H9 (cell line): ENCODE measurements around the gene DNAJB6. TPM values are rescaled to one million over a fixed set of nuclear protein-coding genes. Genes with fewer than 3 reads are reported as not detected.
A peak's percentile ranks its signal among the peaks of the same experiment; 100 is the strongest.

ENCODE experiments used
- DNase-seq: peaks from one replicate; pipeline ENCODE4 v3.0.0-alpha.2; 2017
- H2AFZ ChIP-seq: one replicate; pipeline ENCODE4 v1.6.1; 2013; ENCODE audit warnings: mild to moderate bottlenecking, low read length, control low read depth, moderate library complexity
- H2AK5ac ChIP-seq: 2 replicates; pipeline ENCODE4 v1.6.1; 2013; ENCODE audit warnings: low read length, control low read depth, mixed read lengths; ENCODE audit not compliant: insufficient read length
- H2BK120ac ChIP-seq: one replicate; pipeline ENCODE4 v1.6.1; 2013; ENCODE audit warnings: low read depth, mild to moderate bottlenecking, low read length, control low read depth, inconsistent platforms; ENCODE audit not compliant: poor library complexity, severe bottlenecking
- H2BK12ac ChIP-seq: 2 replicates; pipeline ENCODE4 v1.6.1; 2013; ENCODE audit warnings: low read length, control low read depth, mixed read lengths, low read depth; ENCODE audit not compliant: insufficient read length
- H2BK15ac ChIP-seq: 2 replicates; pipeline ENCODE4 v1.6.1; 2013; ENCODE audit warnings: low read depth, low read length, control low read depth
- H2BK20ac ChIP-seq: one replicate; pipeline ENCODE4 v1.6.1; 2013; ENCODE audit warnings: low read depth, mild to moderate bottlenecking, low read length, control low read depth, inconsistent platforms; ENCODE audit not compliant: poor library complexity, severe bottlenecking
- H2BK5ac ChIP-seq: 2 replicates; pipeline ENCODE4 v1.6.1; 2013; ENCODE audit warnings: low read length, control low read depth, mixed read lengths; ENCODE audit not compliant: insufficient read length
- H3K14ac ChIP-seq: 2 replicates; pipeline ENCODE4 v1.6.1; 2013; ENCODE audit warnings: low read length, control low read depth; ENCODE audit not compliant: insufficient read depth
- H3K18ac ChIP-seq: 2 replicates; pipeline ENCODE4 v1.6.1; 2013; ENCODE audit warnings: low read depth, mild to moderate bottlenecking, mixed read lengths, low read length, control low read depth; ENCODE audit not compliant: insufficient read length
- H3K23ac ChIP-seq: 2 replicates; pipeline ENCODE4 v1.6.1; 2013; ENCODE audit warnings: low read length, control low read depth, mixed read lengths, low read depth; ENCODE audit not compliant: insufficient read length
- H3K23me2 ChIP-seq: 2 replicates; pipeline ENCODE4 v1.6.1; 2013; ENCODE audit warnings: low read depth, mild to moderate bottlenecking, mixed read lengths, low read length, control low read depth; ENCODE audit not compliant: insufficient read length, poor library complexity, severe bottlenecking
- H3K27ac ChIP-seq: 2 replicates; pipeline ENCODE4 v1.5.1; 2013; ENCODE audit warnings: low read length, control low read depth, mixed read lengths, low read depth; ENCODE audit not compliant: insufficient read length
- H3K27me3 ChIP-seq: 2 replicates; pipeline ENCODE4 v1.6.1; 2013; ENCODE audit warnings: low read length, control low read depth, inconsistent platforms; ENCODE audit not compliant: insufficient read depth
- H3K4ac ChIP-seq: 2 replicates; pipeline ENCODE4 v1.6.1; 2013; ENCODE audit warnings: low read depth, mild to moderate bottlenecking, control low read depth, inconsistent platforms, low read length, moderate library complexity
- H3K4me1 ChIP-seq: 2 replicates; pipeline ENCODE4 v1.6.1; 2013; ENCODE audit warnings: low read length, control low read depth, inconsistent platforms; ENCODE audit not compliant: insufficient read depth
- H3K4me2 ChIP-seq: 2 replicates; pipeline ENCODE4 v1.6.1; 2013; ENCODE audit warnings: low read length, control low read depth, mixed read lengths; ENCODE audit not compliant: insufficient read length, insufficient read depth
- H3K56ac ChIP-seq: 2 replicates; pipeline ENCODE4 v1.6.1; 2013; ENCODE audit warnings: low read depth, mild to moderate bottlenecking, mixed read lengths, low read length, control low read depth; ENCODE audit not compliant: insufficient read length
- H3K79me1 ChIP-seq: 2 replicates; pipeline ENCODE4 v1.6.1; 2013; ENCODE audit warnings: low read depth, mild to moderate bottlenecking, moderate library complexity, low read length, control low read depth, inconsistent platforms; ENCODE audit not compliant: insufficient read depth, poor library complexity, severe bottlenecking
- H3K79me2 ChIP-seq: 2 replicates; pipeline ENCODE4 v1.6.1; 2013; ENCODE audit warnings: low read length, control low read depth, inconsistent platforms; ENCODE audit not compliant: insufficient read depth
- H3K9ac ChIP-seq: 2 replicates; pipeline ENCODE4 v1.6.1; 2013; ENCODE audit warnings: low read length, control low read depth, mixed read lengths; ENCODE audit not compliant: insufficient read length; ENCODE audit errors: extremely low read depth
- H3K9me3 ChIP-seq: one replicate; pipeline ENCODE4 v1.6.1; 2013; ENCODE audit warnings: low read depth, low read length, inconsistent platforms; ENCODE audit not compliant: control insufficient read depth
- H3T11ph ChIP-seq: one replicate; pipeline ENCODE4 v1.6.1; 2013; ENCODE audit warnings: mild to moderate bottlenecking, low read length, control low read depth, inconsistent platforms
- H4K20me1 ChIP-seq: one replicate; pipeline ENCODE4 v1.6.1; 2013; ENCODE audit not compliant: control insufficient read depth, insufficient read length, insufficient read depth
- H4K5ac ChIP-seq: 2 replicates; pipeline ENCODE4 v1.6.1; 2013; ENCODE audit warnings: low read depth, mild to moderate bottlenecking, mixed read lengths, low read length, control low read depth; ENCODE audit not compliant: insufficient read length
- H4K8ac ChIP-seq: replicated peaks from 2 replicates; pipeline ENCODE4 v1.6.1; 2013; ENCODE audit warnings: low read length, control low read depth, mixed read lengths, low read depth; ENCODE audit not compliant: insufficient read length
- H4K91ac ChIP-seq: 2 replicates; pipeline ENCODE4 v1.6.1; 2013; ENCODE audit warnings: low read depth, mild to moderate bottlenecking, moderate library complexity, mixed read lengths, low read length, control low read depth; ENCODE audit not compliant: insufficient read length
- H3K27ac Mint-ChIP-seq, 3 experiments: 2 replicates in 2 of 3; 3 replicates in 1 of 3; pipeline ENCODE4 v1.8.0; 2020 to 2021; ENCODE audit warnings: mixed read lengths in 3 of 3, mild to moderate bottlenecking in 1 of 3, moderate library complexity in 1 of 3
- H3K27me3 Mint-ChIP-seq: 2 replicates; pipeline ENCODE4 v1.8.0; 2021; ENCODE audit warnings: low read depth, mild to moderate bottlenecking, moderate library complexity, mixed read lengths
- H3K36me3 Mint-ChIP-seq, 3 experiments: 2 replicates in 2 of 3; 3 replicates in 1 of 3; pipeline ENCODE4 v1.8.0; 2020 to 2021; ENCODE audit warnings: low read depth in 3 of 3, mixed read lengths in 3 of 3; ENCODE audit not compliant: insufficient read depth in 1 of 3
- H3K4me1 Mint-ChIP-seq, 2 experiments: 2 replicates each; pipeline ENCODE4 v1.8.0; 2020; ENCODE audit warnings: mixed read lengths in 2 of 2
- H3K4me3 Mint-ChIP-seq, 2 experiments: 2 replicates in 1 of 2; 3 replicates in 1 of 2; pipeline ENCODE4 v1.8.0; 2020 to 2021; ENCODE audit warnings: mild to moderate bottlenecking in 2 of 2, mixed read lengths in 2 of 2, moderate library complexity in 1 of 2
- H3K9me3 Mint-ChIP-seq, 2 experiments: 2 replicates in 1 of 2; 3 replicates in 1 of 2; pipeline ENCODE4 v1.8.0; 2020; ENCODE audit warnings: mild to moderate bottlenecking in 2 of 2, mixed read lengths in 2 of 2, moderate library complexity in 1 of 2
- CTCF ChIP-seq: fragments of 200-600 bp; sonication (generic); conservative IDR thresholded peaks from 3 replicates; pipeline ENCODE4 v1.8.0; 2021; ENCODE audit warnings: antibody characterized with exemption, mild to moderate bottlenecking
- WGBS: extraction: QIAGEN DNeasy Blood & Tissue Kit; methylation state at CpG from one replicate; pipeline ENCODE4 v1.1.7; 2013; ENCODE audit warnings: missing lambda C conversion rate, low lambda C conversion rate, mixed read lengths; ENCODE audit not compliant: insufficient read length; ENCODE audit errors: extremely low coverage; 5-methylcytosine and 5-hydroxymethylcytosine counted together
- total RNA-seq: library from RNA; stranded (reverse); gene quantifications from 2 replicates; pipeline ENCODE4 v1.2.1, GENCODE V29; 2021

Gene DNAJB6
- total RNA-seq, 1 experiment from 2014 or later: 215 TPM

GRCh38 chr7:157355784-157356511 lies 19.1 kb downstream of the DNAJB6 start:
- Histone ChIP-seq H3K27ac (no peak overlapping the region), H3K27me3 (no peaks in the 10 kb centered on the region), H2AK5ac (no peak overlapping the region), H2BK20ac (no peak overlapping the region), H4K8ac (no peak overlapping the region), H3K79me1 (no peaks in the 10 kb centered on the region), H3K14ac (no peak overlapping the region), H3K9ac (no peak overlapping the region), H4K5ac (no peak overlapping the region), H3K4me1 (peaks cover 12% of the 10 kb centered on the region), H3K9me3 (no peaks in the 10 kb centered on the region), H2BK5ac (no peak overlapping the region), H3K23me2 (no peaks in the 10 kb centered on the region), H3T11ph (no peak overlapping the region), H3K4ac (no peak overlapping the region), H3K56ac (no peak overlapping the region), H3K23ac (no peak overlapping the region), H2BK12ac (no peak overlapping the region), H3K79me2 (peaks cover 91% of the 10 kb centered on the region), H2BK120ac (no peak overlapping the region), H3K18ac (no peak overlapping the region), H2AFZ (no peak overlapping the region), H3K4me2 (peak overlapping the region; percentile 2), H2BK15ac (no peak overlapping the region), H4K20me1 (peaks cover 3% of the 10 kb centered on the region), H4K91ac (no peak overlapping the region)
- Mint-ChIP-seq H3K9me3 (no peaks in the 10 kb centered on the region), H3K36me3 (peaks cover 23 to 45% (median 44%) of the 10 kb centered on the region in 3 experiments), H3K4me3 (no peak overlapping the region; a peak in 1 of 5 replicates), H3K27me3 (no peaks in the 10 kb centered on the region), H3K4me1 (peaks cover 61 to 64% of the 10 kb centered on the region in 2 experiments), H3K27ac (peak overlapping the region; percentile 78 to 93 (median 91); a peak in 6 of 7 replicates)
- no CpG with 5 or more reads among the region's 15 CpGs for WGBS
- TF ChIP-seq CTCF: no peak
- no peak for DNase-seq
